Omental fat pad (tissue), 4 donors: Measurements from ENCODE around the gene CUL7. TPM values are rescaled to one million over a fixed set of nuclear protein-coding genes. Genes with fewer than 3 reads are reported as not detected.

Source experiments
- ATAC-seq: fragments of 150-250 bp; one replicate; pipeline ENCODE4 v1.9.1; 2016; ENCODE audit warnings: mild to moderate bottlenecking, moderate library complexity; ENCODE audit not compliant: low FRiP score
- DNase-seq: peaks from one replicate; pipeline ENCODE4 v3.0.0-alpha.2; 2019; ENCODE audit warnings: low spot score
- total RNA-seq, 4 donors: library from RNA; depleted of rRNA; stranded (reverse); fragments of >200 nt; gene quantifications; one replicate each; pipeline ENCODE4 v1.1.0, GENCODE V29; 2016
- TF ChIP-seq, protein P1 (sequence below), 3 donors: fragments of 450-650 bp; IDR thresholded peaks; one replicate each; pipeline ENCODE4 v1.5.1; 2016 to 2017; ENCODE audit warnings: antibody characterized with exemption in 3 of 3, mild to moderate bottlenecking in 3 of 3, moderate library complexity in 2 of 3

The CUL7 gene
- total RNA-seq, 4 donors from 2014 or later, result 10.1 to 17.3 (median 14.3) TPM

DNA sequence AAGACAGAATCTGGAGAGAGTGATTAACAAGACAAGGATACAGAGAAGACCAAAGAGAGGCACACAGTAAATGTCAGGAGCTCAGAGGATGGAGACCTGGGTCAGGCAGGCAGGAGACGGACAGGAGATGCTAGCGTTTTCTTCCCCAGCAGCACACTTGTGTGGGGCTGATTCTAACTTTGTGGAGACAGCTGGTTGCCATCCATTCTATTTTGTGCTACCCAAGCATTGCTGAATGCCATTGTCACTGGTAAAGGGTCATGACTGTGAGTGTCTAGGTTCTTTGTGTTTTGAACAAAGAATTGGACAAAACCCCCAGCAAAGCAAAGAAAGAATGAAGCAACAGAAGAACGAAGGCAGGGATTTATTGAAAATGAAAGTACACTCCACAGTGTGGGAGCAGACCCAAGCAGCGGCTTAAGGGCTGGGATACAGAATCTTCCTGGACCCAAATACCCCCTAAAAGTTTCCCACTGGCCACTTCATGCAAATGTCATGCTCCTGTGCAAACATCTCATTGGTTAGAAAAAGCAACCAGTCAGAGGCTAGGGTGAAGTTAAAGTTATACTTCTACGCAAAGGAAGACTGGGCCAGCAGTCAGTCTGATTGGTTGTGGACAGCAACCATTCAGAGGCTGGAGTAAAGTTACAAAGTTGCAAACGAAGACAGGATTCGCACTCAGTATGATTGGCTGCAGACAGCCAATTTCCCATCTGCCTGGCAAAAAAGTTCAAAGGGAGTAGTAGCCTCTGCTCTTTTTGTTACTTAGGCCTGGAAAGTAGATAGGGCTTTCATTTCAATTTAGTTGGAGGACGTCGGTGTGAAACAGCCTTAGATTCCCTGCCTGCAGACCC lies 40.0 kb upstream of the CUL7 start:
- DNase-seq (no peak), ATAC-seq (peak; percentile 83)

GRCh38 chr6:43092635-43093034 lies 39.0 kb upstream of the CUL7 start:
- TF ChIP-seq, protein P1, sequence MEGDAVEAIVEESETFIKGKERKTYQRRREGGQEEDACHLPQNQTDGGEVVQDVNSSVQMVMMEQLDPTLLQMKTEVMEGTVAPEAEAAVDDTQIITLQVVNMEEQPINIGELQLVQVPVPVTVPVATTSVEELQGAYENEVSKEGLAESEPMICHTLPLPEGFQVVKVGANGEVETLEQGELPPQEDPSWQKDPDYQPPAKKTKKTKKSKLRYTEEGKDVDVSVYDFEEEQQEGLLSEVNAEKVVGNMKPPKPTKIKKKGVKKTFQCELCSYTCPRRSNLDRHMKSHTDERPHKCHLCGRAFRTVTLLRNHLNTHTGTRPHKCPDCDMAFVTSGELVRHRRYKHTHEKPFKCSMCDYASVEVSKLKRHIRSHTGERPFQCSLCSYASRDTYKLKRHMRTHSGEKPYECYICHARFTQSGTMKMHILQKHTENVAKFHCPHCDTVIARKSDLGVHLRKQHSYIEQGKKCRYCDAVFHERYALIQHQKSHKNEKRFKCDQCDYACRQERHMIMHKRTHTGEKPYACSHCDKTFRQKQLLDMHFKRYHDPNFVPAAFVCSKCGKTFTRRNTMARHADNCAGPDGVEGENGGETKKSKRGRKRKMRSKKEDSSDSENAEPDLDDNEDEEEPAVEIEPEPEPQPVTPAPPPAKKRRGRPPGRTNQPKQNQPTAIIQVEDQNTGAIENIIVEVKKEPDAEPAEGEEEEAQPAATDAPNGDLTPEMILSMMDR (IDR thresholded peaks at IDR 0.05), result no peak

More for the DNA sequence above, 40.0 kb upstream of the CUL7 start:
- TF ChIP-seq, protein P1 (IDR thresholded peaks at IDR 0.05), result no peak

DNA sequence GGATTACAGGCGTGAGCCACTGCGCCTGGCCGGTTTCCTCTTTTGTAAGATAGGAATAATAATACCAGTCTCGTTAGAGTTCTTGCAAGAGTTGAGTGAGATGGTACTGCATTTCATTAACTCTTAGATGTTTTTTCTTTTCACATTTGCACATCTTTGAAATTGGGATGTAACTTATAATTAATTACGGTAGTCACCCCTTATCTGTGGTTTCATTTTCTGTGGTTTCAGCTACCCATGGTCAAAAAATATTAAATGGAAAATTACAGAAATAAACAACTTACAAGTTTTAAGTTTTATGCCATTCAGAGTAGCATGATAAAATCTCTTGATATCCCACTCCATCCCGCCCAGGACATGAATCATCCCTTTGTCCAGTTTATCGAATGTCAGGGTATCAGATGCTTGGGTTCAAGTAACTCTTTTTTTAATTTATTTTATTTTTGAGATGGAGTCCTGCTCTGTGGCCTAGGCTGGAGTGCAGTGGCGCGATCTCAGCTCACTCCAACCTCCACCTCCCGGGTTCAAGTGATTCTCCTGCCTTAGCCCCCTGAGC lies 37.9 kb upstream of the CUL7 start:
- DNase-seq, result no peak
- no peak for ATAC-seq
- TF ChIP-seq, protein P1 (IDR thresholded peaks at IDR 0.05), result no peak

More at GRCh38 chr6:43092635-43093034, 39.0 kb upstream of the CUL7 start:
- no peak for DNase-seq
- no peak for ATAC-seq

DNA sequence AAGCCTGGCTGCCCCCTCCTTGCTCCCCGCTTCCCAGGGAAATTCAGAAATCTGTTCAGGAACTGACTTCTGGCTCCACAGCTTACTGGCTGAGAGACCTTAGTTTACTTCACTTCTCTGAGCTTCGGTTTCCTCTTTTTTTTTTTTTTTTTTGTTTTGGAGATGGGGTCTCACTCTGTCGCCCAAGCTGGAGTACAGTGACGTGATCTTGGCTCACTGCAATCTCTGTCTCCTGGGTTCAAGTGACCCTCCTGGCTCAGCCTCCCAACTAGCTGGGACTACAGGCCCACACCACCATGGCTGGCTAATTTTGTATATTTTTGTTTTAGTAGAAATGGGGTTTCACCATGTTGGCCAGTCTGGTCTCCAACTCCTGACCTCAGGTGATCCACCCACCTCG lies 37.4 kb upstream of the CUL7 start:
- ATAC-seq (no peak), DNase-seq (no peak)
- TF ChIP-seq, protein P1 (IDR thresholded peaks at IDR 0.05), result no peak

GRCh38 chr6:43090559-43090956 lies 36.9 kb upstream of the CUL7 start:
- ATAC-seq (no peak), DNase-seq (no peak)
- TF ChIP-seq, protein P1 (IDR thresholded peaks at IDR 0.05), result no peak

GRCh38 chr6:43089874-43090558 lies 36.4 kb upstream of the CUL7 start:
- no peak for DNase-seq
- TF ChIP-seq, protein P1 (IDR thresholded peaks at IDR 0.05), result no peak
- no peak for ATAC-seq
